Kidney (tissue), 14 donors: ENCODE results near the gene ZNF580. TPM values are rescaled to one million over a fixed set of nuclear protein-coding genes. Genes with fewer than 3 reads are reported as not detected.

Experiments used
- DNase-seq, 5 donors: peaks; one replicate each; pipeline ENCODE4 v3.0.0-alpha.2; 2013 to 2020
- FAIRE-seq: peaks from 2 replicates; lab custom pipeline; 2012; peaks lifted over from hg19 to GRCh38; lab: Jason Lieb, UNC
- H3K27ac ChIP-seq, 2 donors: one replicate each; pipeline ENCODE4 v1.7.0; 2013; ENCODE audit warnings: low read depth in 2 of 2, low read length in 2 of 2, inconsistent platforms in 1 of 2
- H3K27me3 ChIP-seq: one replicate; pipeline ENCODE4 v1.7.1; 2013; ENCODE audit warnings: low read length, inconsistent platforms; ENCODE audit not compliant: control insufficient read depth, insufficient read depth
- H3K36me3 ChIP-seq, 3 donors: one replicate each; pipeline versions ENCODE4 v1.7.0 to v1.7.1; 2013; ENCODE audit warnings: low read length in 3 of 3, control low read depth in 1 of 3, inconsistent platforms in 1 of 3; ENCODE audit not compliant: insufficient read depth in 3 of 3, control insufficient read depth in 2 of 3
- H3K4me1 ChIP-seq, 3 donors: one replicate each; pipeline versions ENCODE4 v1.7.0 to v1.7.1; 2013; ENCODE audit warnings: low read length in 3 of 3, inconsistent platforms in 1 of 3, low read depth in 1 of 3; ENCODE audit not compliant: control insufficient read depth in 2 of 3, insufficient read depth in 2 of 3
- H3K4me3 ChIP-seq, 3 donors: one replicate each; pipeline versions ENCODE4 v1.7.0 to v1.8.1; 2013; ENCODE audit warnings: low read length in 3 of 3, control low read depth in 1 of 3, inconsistent platforms in 1 of 3
- H3K9ac ChIP-seq, 3 donors: one replicate each; pipeline versions ENCODE4 v1.7.0 to v1.7.1; 2013; ENCODE audit warnings: low read length in 3 of 3, control low read depth in 1 of 3, inconsistent platforms in 1 of 3
- H3K9me3 ChIP-seq, 3 donors: one replicate each; pipeline versions ENCODE4 v1.7.0 to v1.7.1; 2013; ENCODE audit warnings: low read length in 3 of 3, control low read depth in 1 of 3, inconsistent platforms in 1 of 3; ENCODE audit not compliant: control insufficient read depth in 2 of 3, insufficient read depth in 1 of 3
- CTCF ChIP-seq: IDR thresholded peaks from 3 replicates; pipeline ENCODE4 v1.5.1; 2012; ENCODE audit warnings: mild to moderate bottlenecking, moderate library complexity, borderline replicate concordance; ENCODE audit not compliant: insufficient read depth; ENCODE audit errors: extremely low read depth
- intact Hi-C: fragments of 100-400 bp; cut with DNase I; formaldehyde crosslinking; loops from one replicate; pipeline ENCODE4 v1.11.1; 2022
- polyA plus RNA-seq: library from polyadenylated mRNA; stranded (reverse); fragments of 350-450 nt; fragmentation: Illumina TruSeq; extraction: RNeasy Lipid Tissue Mini Kit (QIAGEN cat#74804); gene quantifications from one replicate; pipeline ENCODE4 v1.2.3, GENCODE V29; 2014; ENCODE audit warnings: low read depth, low replicate concordance; ENCODE audit not compliant: insufficient read depth
- total RNA-seq: library from RNA; stranded (reverse); fragmentation: NEBNext Ultra II Directional; extraction: Animal tissue kit (Norgen Biotek cat#: 25700); gene quantifications from one replicate; pipeline ENCODE4 v1.2.1, GENCODE V29; 2021
- donor health status: control.
- donor health status: control.
- donor health status: control.
- donor health status: control.
- donor health status: control.
- donor health status: DM: yes; HTN: yes; CAD: no.
- donor health status: Normal renal cell carcinoma (clear cell type).

The ZNF580 gene
- total and polyA plus RNA-seq, 2 donors from 2014 or later, result 47.0 to 56.8 TPM

GRCh38 chr19:55688422-55689218 is 47.8 kb downstream of the ZNF580 start:
- Histone ChIP-seq H3K4me3 (no peak overlapping the region), H3K27me3 (no peaks in the 10 kb centered on the region), H3K27ac (no peak overlapping the region), H3K9me3 (no peaks in the 10 kb centered on the region), H3K9ac (peak overlapping the region in 1 of 3 donors; percentile 19), H3K4me1 (peaks cover 0 to 63% (median 33%) of the 10 kb centered on the region in 3 donors), H3K36me3 (peaks cover 0 to 41% (median 22%) of the 10 kb centered on the region in 3 donors)
- intact Hi-C loops, result no loop called here
- no peak for TF ChIP-seq CTCF
- no peak for FAIRE-seq
- DNase-seq, result peak; percentile 52 to 85 (median 80)

- TF ChIP-seq CTCF, result no peak
- Histone ChIP-seq H3K9me3 (no peaks in the 10 kb centered on the region), H3K27ac (peak overlapping the region in 1 of 2 donors; percentile 41), H3K4me1 (peaks cover 0 to 56% (median 25%) of the 10 kb centered on the region in 3 donors), H3K4me3 (no peak overlapping the region), H3K27me3 (no peaks in the 10 kb centered on the region), H3K9ac (peak overlapping the region in 1 of 3 donors; percentile 19), H3K36me3 (peaks cover 0 to 48% (median 22%) of the 10 kb centered on the region in 3 donors)
- intact Hi-C loops, result no loop called here
- DNase-seq (peak in 1 of 5 donors; percentile 60), FAIRE-seq (no peak)
Measured at GRCh38 chr19:55689411-55690108, 48.8 kb downstream of the ZNF580 start.

- TF ChIP-seq CTCF, result no peak
- peaks cover 0 to 49% (median 19%) of the 10 kb centered on the region in 3 donors for H3K4me1 ChIP-seq
- DNase-seq (peak; percentile 64 to 88 (median 73)), FAIRE-seq (no peak)
- no peaks in the 10 kb centered on the region for H3K9me3 ChIP-seq
- intact Hi-C loops, result no loop called here
- H3K9ac ChIP-seq, result peak overlapping the region in 1 of 3 donors; percentile 40
- no peaks in the 10 kb centered on the region for H3K27me3 ChIP-seq
- H3K27ac ChIP-seq, result peak overlapping the region in 1 of 2 donors; percentile 20
- peaks cover 0 to 48% (median 20%) of the 10 kb centered on the region in 3 donors for H3K36me3 ChIP-seq
- no peak overlapping the region for H3K4me3 ChIP-seq
Measured at GRCh38 chr19:55690109-55690768, 49.4 kb downstream of the ZNF580 start.
